Colonic mucosa (tissue), 4 donors: Measurements from ENCODE around the gene EPHX1. TPM values are rescaled to one million over a fixed set of nuclear protein-coding genes. Genes with fewer than 3 reads are reported as not detected.

ENCODE experiments used
- DNase-seq: peaks from one replicate; pipeline ENCODE4 v3.0.0-alpha.2; 2020
- H3K27ac ChIP-seq: fragments of 200-600 bp; one replicate; pipeline ENCODE4 v1.8.0; 2021
- H3K27me3 ChIP-seq: fragments of 200-600 bp; one replicate; pipeline ENCODE4 v1.8.0; 2021
- H3K36me3 ChIP-seq: fragments of 200-600 bp; one replicate; pipeline ENCODE4 v1.8.0; 2021
- H3K4me1 ChIP-seq: fragments of 200-600 bp; one replicate; pipeline ENCODE4 v1.8.0; 2021; ENCODE audit warnings: mild to moderate bottlenecking
- H3K4me3 ChIP-seq: fragments of 200-600 bp; one replicate; pipeline ENCODE4 v1.8.0; 2021
- H3K9ac ChIP-seq, 2 donors: one replicate each; pipeline ENCODE4 v1.7.0; 2013; ENCODE audit warnings: control low read depth in 2 of 2, low read depth in 2 of 2, low read length in 2 of 2
- H3K9me3 ChIP-seq: fragments of 200-600 bp; one replicate; pipeline ENCODE4 v1.8.0; 2021
- intact Hi-C: fragments of 100-400 bp; cut with DNase I; formaldehyde crosslinking; loops from one replicate; pipeline ENCODE4 v1.14.1; 2022
- total RNA-seq, 2 donors: library from RNA; stranded (reverse); fragmentation: NEBNext Ultra II Directional in 1 of 2; extraction: Animal tissue kit (Norgen Biotek cat#: 25700) in 1 of 2; gene quantifications; one replicate each; pipeline ENCODE4 v1.2.1, GENCODE V29; 2021
- TF ChIP-seq, protein P1 (sequence below): fragments of 200-600 bp; IDR thresholded peaks from one replicate; pipeline ENCODE4 v1.8.0; 2022; ENCODE audit warnings: antibody characterized with exemption, mild to moderate bottlenecking
- donor health status: healthy.
- donor health status: DM: no; HTN: no; CAD: no.
- donor health status: DM: no; HTN: no; CAD: no.

Gene EPHX1
- total RNA-seq, 2 donors from 2014 or later = 58.0 to 61.9 TPM

DNA sequence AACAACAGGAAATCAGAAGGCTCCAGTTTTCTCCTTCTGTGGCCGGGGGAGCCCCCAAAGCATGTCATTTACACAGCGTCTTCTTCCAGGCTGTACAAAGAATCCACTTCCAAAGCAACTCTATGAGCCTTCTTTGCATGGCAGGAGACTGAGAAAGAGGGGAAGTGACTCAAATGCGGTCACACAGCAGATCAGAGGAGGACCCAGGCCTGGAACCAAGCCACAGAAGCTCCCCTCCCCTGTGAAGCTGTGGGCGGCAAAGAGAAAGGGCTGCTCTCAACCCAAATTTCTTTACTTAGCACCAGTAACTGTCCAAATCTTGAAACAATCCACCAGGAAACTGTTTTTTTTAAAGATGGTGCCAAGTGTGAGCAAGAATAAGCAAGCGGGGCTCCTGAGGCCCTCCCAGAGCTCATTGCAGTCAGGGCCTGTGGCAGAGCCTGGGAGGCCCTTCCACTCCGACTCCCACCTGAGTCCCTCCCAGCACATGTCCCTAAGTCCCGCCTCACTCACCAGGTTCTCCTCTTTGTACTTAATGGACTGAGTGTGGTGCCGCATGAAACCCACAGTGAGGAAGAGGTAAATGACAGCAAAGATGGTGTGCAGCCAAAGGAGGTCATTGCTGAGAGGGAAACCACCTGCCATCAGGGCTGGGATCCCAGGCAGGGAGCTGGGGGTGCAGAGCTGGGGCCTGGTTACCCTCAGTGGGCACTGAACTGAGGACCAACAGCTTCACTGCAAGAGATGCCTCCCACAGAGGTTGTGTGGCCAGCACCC is 56.3 kb downstream of the EPHX1 start:
- Histone ChIP-seq H3K27ac (no peak overlapping the region), H3K36me3 (peaks cover 17% of the 10 kb centered on the region), H3K27me3 (no peaks in the 10 kb centered on the region), H3K4me1 (peaks cover 13% of the 10 kb centered on the region), H3K4me3 (no peak overlapping the region), H3K9ac (no peak overlapping the region), H3K9me3 (no peaks in the 10 kb centered on the region)
- TF ChIP-seq, protein P1, sequence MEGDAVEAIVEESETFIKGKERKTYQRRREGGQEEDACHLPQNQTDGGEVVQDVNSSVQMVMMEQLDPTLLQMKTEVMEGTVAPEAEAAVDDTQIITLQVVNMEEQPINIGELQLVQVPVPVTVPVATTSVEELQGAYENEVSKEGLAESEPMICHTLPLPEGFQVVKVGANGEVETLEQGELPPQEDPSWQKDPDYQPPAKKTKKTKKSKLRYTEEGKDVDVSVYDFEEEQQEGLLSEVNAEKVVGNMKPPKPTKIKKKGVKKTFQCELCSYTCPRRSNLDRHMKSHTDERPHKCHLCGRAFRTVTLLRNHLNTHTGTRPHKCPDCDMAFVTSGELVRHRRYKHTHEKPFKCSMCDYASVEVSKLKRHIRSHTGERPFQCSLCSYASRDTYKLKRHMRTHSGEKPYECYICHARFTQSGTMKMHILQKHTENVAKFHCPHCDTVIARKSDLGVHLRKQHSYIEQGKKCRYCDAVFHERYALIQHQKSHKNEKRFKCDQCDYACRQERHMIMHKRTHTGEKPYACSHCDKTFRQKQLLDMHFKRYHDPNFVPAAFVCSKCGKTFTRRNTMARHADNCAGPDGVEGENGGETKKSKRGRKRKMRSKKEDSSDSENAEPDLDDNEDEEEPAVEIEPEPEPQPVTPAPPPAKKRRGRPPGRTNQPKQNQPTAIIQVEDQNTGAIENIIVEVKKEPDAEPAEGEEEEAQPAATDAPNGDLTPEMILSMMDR = no peak
- DNase-seq = no peak
- intact Hi-C loops = no loop called here

- H3K27me3 ChIP-seq = no peaks in the 10 kb centered on the region
- no peak for DNase-seq
- H3K4me3 ChIP-seq = no peak overlapping the region
- no peak overlapping the region for H3K9ac ChIP-seq
- H3K4me1 ChIP-seq = peaks cover 13% of the 10 kb centered on the region
- H3K36me3 ChIP-seq = peaks cover 17% of the 10 kb centered on the region
- no peaks in the 10 kb centered on the region for H3K9me3 ChIP-seq
- intact Hi-C loops = no loop called here
- TF ChIP-seq, protein P1 = no peak
- H3K27ac ChIP-seq = no peak overlapping the region
Observed at GRCh38 chr1:225866981-225867380, 57.1 kb downstream of the EPHX1 start.

- TF ChIP-seq, protein P1 = no peak
- DNase-seq = no peak
- H3K27me3 ChIP-seq = no peaks in the 10 kb centered on the region
- H3K9me3 ChIP-seq = no peaks in the 10 kb centered on the region
- intact Hi-C loops = no loop called here
- no peak overlapping the region for H3K9ac ChIP-seq
- H3K4me3 ChIP-seq = no peak overlapping the region
- H3K27ac ChIP-seq = no peak overlapping the region
- peaks cover 13% of the 10 kb centered on the region for H3K4me1 ChIP-seq
- peaks cover 13% of the 10 kb centered on the region for H3K36me3 ChIP-seq
Observed at GRCh38 chr1:225868631-225869330, 58.9 kb downstream of the EPHX1 start.

GRCh38 chr1:225870911-225871310 is 61.0 kb downstream of the EPHX1 start:
- Histone ChIP-seq H3K9me3 (no peaks in the 10 kb centered on the region), H3K9ac (no peak overlapping the region), H3K4me1 (peaks cover under 1% of the 10 kb centered on the region), H3K27ac (no peak overlapping the region), H3K36me3 (peaks cover 1% of the 10 kb centered on the region), H3K27me3 (no peaks in the 10 kb centered on the region), H3K4me3 (no peak overlapping the region)
- TF ChIP-seq, protein P1 = no peak
- intact Hi-C loops = no loop called here
- no peak for DNase-seq

DNA sequence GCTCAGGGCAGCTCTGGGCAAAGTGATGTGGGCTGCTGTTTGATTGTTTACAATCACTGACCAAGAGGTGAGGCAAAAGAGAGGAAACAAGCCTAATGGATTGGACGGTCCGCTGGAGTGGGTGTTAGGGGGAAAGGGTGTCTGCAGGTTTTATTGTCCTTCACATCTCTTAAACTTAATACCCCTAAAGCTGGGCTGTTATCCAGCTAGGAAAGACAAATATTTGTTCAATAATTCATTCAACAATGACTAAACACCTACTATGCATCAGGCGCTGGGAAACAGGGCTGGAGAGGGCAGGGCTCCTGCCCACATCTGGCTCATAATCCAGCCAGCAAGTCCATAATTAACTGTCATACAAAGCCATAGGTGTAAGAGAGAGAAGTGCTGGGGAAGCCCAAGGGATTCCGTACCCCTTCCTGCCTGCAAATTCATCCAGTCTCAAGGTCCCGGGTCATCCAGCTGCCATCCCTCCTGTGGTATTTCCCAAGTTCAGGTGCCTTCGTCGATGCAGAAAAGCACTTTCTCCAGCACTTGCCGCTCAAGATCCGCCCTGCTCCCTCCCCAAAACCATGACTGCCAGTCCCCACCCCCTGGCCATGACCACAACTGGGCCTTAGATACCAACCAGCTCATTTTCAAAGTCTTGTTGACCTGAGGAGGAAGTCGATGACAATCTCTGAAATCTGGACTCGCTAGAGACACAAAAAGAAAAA is 61.6 kb downstream of the EPHX1 start:
- Histone ChIP-seq H3K9me3 (no peaks in the 10 kb centered on the region), H3K36me3 (no peaks in the 10 kb centered on the region), H3K27ac (no peak overlapping the region), H3K27me3 (no peaks in the 10 kb centered on the region), H3K4me3 (no peak overlapping the region), H3K4me1 (no peaks in the 10 kb centered on the region), H3K9ac (no peak overlapping the region)
- intact Hi-C loops = no loop called here
- TF ChIP-seq, protein P1 = no peak
- no peak for DNase-seq
